Endothelial cell (in vitro differentiated cells): ENCODE results near the gene OR2G6. TPM values are rescaled to one million over a fixed set of nuclear protein-coding genes. Genes with fewer than 3 reads are reported as not detected.
"Not testable (repeated sequence)": the region's sequence is repeated elsewhere in the genome, so short reads cannot be mapped to it uniquely, and the experiment has no call there.

Experiments used
- DNase-seq: peaks from one replicate; pipeline ENCODE4 v3.0.0; 2021; ENCODE audit warnings: low spot score
- H3K27ac Mint-ChIP-seq: one replicate; pipeline ENCODE4 v1.8.0; 2021; ENCODE audit warnings: mixed read lengths, inconsistent platforms; ENCODE audit not compliant: unreplicated experiment
- H3K27me3 Mint-ChIP-seq: one replicate; pipeline ENCODE4 v1.8.0; 2021; ENCODE audit warnings: mild to moderate bottlenecking, moderate library complexity, mixed read lengths, inconsistent platforms; ENCODE audit not compliant: unreplicated experiment
- H3K36me3 Mint-ChIP-seq: one replicate; pipeline ENCODE4 v1.8.0; 2021; ENCODE audit warnings: mild to moderate bottlenecking, low read depth, mixed read lengths, inconsistent platforms; ENCODE audit not compliant: unreplicated experiment
- H3K4me1 Mint-ChIP-seq: one replicate; pipeline ENCODE4 v1.8.0; 2021; ENCODE audit warnings: mild to moderate bottlenecking, mixed read lengths, inconsistent platforms; ENCODE audit not compliant: unreplicated experiment
- H3K4me3 Mint-ChIP-seq: one replicate; pipeline ENCODE4 v1.8.0; 2021; ENCODE audit warnings: mild to moderate bottlenecking, mixed read lengths, inconsistent platforms; ENCODE audit not compliant: unreplicated experiment
- H3K9me3 Mint-ChIP-seq: one replicate; pipeline ENCODE4 v1.8.0; 2021; ENCODE audit warnings: mixed read lengths, inconsistent platforms; ENCODE audit not compliant: unreplicated experiment
- long read RNA-seq: library from polyadenylated mRNA; unstranded; transcript quantifications from one replicate; pipeline ENCODE4 v2.0.0, GENCODE V29; 2020; ENCODE audit not compliant: unreplicated experiment
- total RNA-seq: library from RNA; stranded (reverse); fragmentation: NEBNext Ultra II Directional; extraction: Animal tissue kit (Norgen Biotek cat#: 25700); gene quantifications from one replicate; pipeline ENCODE4 v1.2.1, GENCODE V29; 2021; ENCODE audit not compliant: unreplicated experiment
- TF ChIP-seq, protein P1 (sequence below): fragments of 200-600 bp; sonication (generic); IDR thresholded peaks from one replicate; pipeline ENCODE4 v1.5.0; 2021; ENCODE audit warnings: antibody characterized with exemption; ENCODE audit not compliant: unreplicated experiment

Gene OR2G6
- total RNA-seq: not detected
- long read RNA-seq: 0 reads

DNA sequence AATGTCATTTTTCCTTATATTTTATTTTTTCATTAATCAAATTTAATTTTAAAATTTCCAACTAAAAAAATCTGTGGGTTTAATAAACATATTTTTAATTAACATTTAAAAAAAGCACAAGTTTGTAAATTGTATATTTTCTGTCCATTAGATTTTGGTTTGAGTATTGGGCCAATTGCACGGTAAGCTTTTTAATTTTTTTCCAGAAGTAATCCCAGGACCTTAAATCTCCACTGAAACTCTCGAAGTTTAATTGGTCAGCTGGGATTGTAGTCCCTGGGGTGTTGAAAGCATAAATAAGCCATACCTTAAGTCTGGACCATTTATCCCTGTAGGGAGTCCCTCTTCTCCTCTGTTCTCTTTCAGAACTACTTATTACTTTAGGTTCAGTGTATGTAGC, at the start of gene OR2G6:
Gene OR2G6, plus strand, starts transcription at position 301 of the 400 bp plus-strand sequence. CDS start 13,574 bp downstream, outside the sequence.
- H3K4me1 Mint-ChIP-seq, H3K9me3 Mint-ChIP-seq, H3K36me3 Mint-ChIP-seq, H3K27ac Mint-ChIP-seq, H3K4me3 Mint-ChIP-seq, H3K27me3 Mint-ChIP-seq, DNase-seq: not testable (repeated sequence)

DNA sequence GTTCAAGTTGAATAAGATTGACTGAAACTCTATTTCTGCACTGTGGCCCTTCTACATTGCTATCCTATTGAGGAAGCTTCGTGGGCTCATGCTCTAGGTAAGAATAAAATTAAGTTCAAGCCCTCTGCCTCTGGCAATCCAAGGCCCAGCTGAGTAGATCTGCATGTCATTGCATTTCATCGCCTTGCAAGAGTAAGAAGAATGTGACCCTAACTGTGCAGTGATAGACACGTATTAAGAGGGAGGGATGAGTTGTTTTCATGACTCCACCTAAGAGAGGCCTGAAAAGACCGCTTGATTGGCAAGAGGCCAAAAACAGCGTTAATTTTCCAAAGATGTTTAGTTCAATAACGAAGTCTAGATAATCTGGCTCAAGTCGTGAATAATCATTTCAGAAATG, 48.8 kb upstream of the OR2G6 start:
- H3K4me3 Mint-ChIP-seq, H3K36me3 Mint-ChIP-seq, H3K4me1 Mint-ChIP-seq, H3K27ac Mint-ChIP-seq, H3K27me3 Mint-ChIP-seq, DNase-seq, H3K9me3 Mint-ChIP-seq: not testable (repeated sequence)

DNA sequence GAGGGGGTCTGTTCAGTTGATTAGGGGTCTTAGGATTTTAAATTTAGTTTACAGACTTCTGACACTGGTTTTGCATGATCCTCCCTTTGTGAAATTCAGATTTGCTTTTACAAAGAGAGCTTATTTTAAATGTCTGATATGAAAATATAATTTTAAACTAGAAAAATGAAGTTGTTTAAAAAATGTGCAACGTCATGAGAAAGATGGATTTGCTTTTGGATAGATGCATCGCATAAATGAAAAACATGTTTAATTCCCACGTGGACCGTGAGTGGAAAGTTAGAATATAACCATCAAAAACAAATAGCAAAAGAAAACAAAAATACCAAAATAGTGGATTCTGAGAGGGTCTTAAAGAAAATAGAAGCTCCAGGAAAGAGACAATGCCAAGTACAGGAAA, 36.7 kb upstream of the OR2G6 start:
- TF ChIP-seq, protein P1, sequence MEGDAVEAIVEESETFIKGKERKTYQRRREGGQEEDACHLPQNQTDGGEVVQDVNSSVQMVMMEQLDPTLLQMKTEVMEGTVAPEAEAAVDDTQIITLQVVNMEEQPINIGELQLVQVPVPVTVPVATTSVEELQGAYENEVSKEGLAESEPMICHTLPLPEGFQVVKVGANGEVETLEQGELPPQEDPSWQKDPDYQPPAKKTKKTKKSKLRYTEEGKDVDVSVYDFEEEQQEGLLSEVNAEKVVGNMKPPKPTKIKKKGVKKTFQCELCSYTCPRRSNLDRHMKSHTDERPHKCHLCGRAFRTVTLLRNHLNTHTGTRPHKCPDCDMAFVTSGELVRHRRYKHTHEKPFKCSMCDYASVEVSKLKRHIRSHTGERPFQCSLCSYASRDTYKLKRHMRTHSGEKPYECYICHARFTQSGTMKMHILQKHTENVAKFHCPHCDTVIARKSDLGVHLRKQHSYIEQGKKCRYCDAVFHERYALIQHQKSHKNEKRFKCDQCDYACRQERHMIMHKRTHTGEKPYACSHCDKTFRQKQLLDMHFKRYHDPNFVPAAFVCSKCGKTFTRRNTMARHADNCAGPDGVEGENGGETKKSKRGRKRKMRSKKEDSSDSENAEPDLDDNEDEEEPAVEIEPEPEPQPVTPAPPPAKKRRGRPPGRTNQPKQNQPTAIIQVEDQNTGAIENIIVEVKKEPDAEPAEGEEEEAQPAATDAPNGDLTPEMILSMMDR: no peak
- no peak overlapping the region for H3K4me3 Mint-ChIP-seq
- no peak for DNase-seq
- H3K36me3 Mint-ChIP-seq: no peaks in the 10 kb centered on the region
- no peak overlapping the region for H3K27ac Mint-ChIP-seq
- no peaks in the 10 kb centered on the region for H3K4me1 Mint-ChIP-seq
- H3K27me3 Mint-ChIP-seq: peaks cover 2% of the 10 kb centered on the region
- peaks cover 20% of the 10 kb centered on the region for H3K9me3 Mint-ChIP-seq

DNA sequence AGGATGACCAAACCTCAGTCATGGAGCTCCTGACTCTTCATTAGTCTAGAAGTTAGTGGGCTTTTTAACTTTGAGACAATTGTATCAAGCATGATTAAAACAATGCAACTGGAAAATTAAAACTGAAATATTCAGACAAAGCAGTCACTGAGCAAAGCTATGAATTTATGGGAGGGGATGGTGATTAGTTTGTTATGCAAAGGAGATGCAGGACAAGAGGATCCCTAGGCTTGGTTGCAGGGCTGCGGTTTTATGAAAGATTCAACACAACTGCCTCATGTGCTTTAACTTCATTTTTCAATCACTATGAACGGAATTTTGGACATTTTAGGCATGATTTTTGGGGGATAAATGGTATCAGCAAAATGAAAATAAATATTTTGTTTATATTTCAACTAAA, 35.8 kb upstream of the OR2G6 start:
- H3K27ac Mint-ChIP-seq, H3K27me3 Mint-ChIP-seq: not testable (repeated sequence)

DNA sequence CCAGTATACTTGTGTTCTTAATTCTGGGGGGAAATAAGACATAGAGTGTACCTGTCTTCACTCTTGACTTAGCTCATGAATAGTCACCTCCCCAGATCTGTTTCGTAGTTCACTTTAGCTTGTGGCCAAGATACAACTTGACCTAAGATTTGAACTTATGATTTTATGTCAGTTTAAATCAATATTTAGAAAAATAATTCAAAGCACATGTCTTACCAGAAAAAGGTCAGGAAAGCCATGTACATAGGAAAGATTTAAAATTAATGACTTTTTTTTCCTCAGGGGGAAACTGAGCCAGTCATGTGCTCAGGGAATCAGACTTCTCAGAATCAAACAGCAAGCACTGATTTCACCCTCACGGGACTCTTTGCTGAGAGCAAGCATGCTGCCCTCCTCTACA, 34.8 kb upstream of the OR2G6 start, which contains the start of gene OR2T3:
Gene OR2T3, plus strand, starts transcription at position 301 of the 400 bp plus-strand sequence. Its CDS starts 0 bp downstream, at position 301.
- DNase-seq, H3K4me3 Mint-ChIP-seq, H3K4me1 Mint-ChIP-seq, H3K36me3 Mint-ChIP-seq, H3K27ac Mint-ChIP-seq, H3K27me3 Mint-ChIP-seq: not testable (repeated sequence)
- H3K9me3 Mint-ChIP-seq: peaks cover 17% of the 10 kb centered on the region

More for the DNA sequence above, 35.8 kb upstream of the OR2G6 start:
- H3K36me3 Mint-ChIP-seq, DNase-seq, H3K4me3 Mint-ChIP-seq, H3K4me1 Mint-ChIP-seq: not testable (repeated sequence)
- peaks cover 20% of the 10 kb centered on the region for H3K9me3 Mint-ChIP-seq

DNA sequence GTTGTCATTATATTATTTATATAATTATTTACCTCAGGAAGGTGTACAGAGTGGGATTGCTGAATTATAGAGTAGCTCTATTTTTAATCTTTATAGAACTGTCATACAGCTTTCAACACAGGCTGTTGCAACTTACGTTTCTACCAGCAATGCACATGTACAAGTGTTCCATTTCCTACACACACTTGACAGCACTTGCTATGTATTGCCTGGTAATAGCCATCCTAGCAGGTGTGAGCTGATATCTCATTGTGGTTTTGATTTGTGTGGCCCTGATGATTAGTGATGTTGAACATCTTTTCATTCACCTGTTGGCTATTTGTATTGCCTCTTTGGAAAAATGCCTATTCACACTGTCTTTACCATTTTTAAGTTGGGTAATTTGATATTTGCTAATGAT, 32.2 kb upstream of the OR2G6 start:
- H3K9me3 Mint-ChIP-seq, H3K27me3 Mint-ChIP-seq, H3K36me3 Mint-ChIP-seq, H3K4me3 Mint-ChIP-seq, DNase-seq, H3K27ac Mint-ChIP-seq, H3K4me1 Mint-ChIP-seq: not testable (repeated sequence)

DNA sequence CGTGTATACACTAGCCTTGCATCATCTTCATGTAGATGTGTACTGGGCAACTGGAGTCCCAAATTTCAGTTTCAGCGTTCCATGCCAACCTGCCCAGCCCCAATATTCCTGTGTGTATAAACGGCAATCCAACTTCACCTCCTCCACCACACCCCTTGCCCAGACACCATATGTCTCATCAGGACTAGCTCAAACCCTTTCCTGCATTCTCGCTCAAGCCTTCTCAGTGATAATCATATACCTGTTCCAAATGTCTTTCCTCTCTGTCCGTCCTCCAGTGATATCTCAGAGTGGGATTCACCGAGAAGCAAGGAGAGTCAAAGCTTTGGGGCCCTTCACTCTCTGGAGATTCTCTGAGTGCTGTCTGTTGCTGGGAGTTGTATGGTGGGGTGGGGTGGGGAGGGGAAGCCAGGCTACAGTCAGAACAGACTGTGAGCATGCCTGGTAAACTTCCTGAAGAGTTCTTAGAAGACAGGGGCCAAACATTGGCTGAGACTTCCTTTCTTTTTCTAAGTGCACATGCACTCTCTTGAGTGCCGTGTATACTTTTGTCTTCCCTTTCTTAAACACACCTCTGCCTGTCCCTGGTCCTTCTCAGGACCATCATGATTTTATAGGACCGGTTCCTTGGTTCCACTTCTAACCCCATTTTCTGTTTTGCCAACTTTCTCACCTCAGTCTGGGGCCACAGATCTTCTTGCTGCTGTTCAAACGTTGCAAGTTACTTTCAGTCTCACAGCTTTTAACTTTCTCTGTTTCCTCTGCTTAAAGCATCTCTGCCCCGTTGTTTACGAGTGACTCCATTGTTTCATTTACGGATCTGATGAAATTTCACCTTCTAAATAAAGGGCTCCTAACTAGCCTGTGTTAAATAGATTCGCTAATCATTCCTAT, 25.9 kb upstream of the OR2G6 start:
- H3K36me3 Mint-ChIP-seq, H3K4me1 Mint-ChIP-seq, H3K27me3 Mint-ChIP-seq, DNase-seq, H3K9me3 Mint-ChIP-seq, H3K27ac Mint-ChIP-seq: not testable (repeated sequence)
- peak overlapping the region; percentile 33 for H3K4me3 Mint-ChIP-seq

DNA sequence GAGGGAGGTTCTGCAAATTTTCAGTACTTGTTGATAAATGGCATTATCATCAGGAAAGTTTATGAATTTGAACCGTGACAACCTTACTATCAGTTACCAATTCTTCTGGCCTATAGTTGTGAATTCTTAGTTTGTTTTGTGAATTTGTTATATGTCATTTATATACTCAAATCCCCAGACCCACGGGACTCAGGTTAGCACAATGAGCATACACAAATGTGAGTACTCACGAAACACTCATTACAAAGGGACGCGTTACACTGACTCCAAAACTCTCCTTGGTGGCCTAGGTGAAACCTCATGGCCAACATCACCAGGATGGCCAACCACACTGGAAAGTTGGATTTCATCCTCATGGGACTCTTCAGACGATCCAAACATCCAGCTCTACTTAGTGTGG, 19.6 kb upstream of the OR2G6 start, which contains the start of gene OR2T5:
Gene OR2T5, plus strand, starts transcription at position 301 of the 400 bp plus-strand sequence. Its CDS starts 0 bp downstream, at position 301.
- not testable (repeated sequence) for H3K36me3 Mint-ChIP-seq, H3K4me3 Mint-ChIP-seq, H3K4me1 Mint-ChIP-seq, DNase-seq, H3K9me3 Mint-ChIP-seq, H3K27me3 Mint-ChIP-seq, H3K27ac Mint-ChIP-seq

DNA sequence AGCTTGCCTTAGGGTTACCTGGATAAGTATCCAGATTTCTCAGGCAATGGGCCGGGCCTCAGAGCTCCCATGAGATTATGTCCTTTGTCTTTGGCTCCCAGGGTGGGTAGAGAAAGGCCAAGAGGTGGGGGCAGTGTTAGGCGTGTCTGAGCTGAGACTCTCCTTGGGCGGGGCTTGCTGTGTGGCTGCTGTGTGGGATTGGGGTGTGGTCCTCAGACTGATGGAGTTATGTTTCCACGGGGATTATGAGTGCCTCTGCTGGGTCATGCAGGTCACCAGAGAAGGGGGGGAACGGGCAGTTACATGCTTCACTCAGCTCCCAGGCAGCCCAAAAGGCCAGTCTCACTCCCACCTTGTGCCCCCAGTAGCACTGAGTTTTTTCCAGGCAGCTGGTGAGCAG, 11.2 kb upstream of the OR2G6 start:
- H3K4me1 Mint-ChIP-seq, H3K4me3 Mint-ChIP-seq, H3K27me3 Mint-ChIP-seq, H3K9me3 Mint-ChIP-seq, DNase-seq, H3K27ac Mint-ChIP-seq, H3K36me3 Mint-ChIP-seq: not testable (repeated sequence)

DNA sequence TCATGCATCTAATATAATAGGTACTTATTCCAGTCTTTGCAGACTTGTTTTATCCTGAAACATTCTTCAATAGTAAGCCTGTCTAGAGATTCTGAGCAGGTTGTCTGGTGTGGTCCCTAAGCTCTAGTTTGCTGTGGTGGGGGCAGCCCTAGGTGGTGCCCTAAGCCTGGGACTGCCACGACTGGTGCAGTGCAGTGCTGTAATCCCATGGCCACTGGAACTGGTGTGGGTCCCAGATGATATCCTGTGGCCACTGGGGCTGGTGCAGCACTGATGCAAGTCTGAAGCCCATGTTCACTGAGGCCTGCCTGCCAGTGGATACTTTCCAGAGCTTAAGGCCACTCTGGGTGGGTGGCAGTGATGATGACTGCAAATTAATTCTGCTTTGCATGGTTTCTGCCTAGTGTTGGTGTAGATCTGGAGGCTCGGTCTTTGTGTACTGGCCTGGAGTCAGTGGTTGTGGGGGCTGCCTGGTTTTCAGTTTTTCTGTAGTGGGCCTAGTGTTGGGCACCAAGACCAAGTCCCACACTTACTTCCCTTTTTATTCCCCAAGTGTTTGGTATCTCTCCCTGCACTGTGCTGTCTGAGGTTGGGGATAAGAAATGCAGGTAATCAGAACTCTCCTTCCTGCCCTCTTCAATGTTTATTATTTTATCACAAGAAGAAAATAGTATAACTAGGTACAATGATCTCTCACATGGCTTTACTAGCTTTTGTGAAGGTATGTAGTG, 7.4 kb upstream of the OR2G6 start:
- H3K36me3 Mint-ChIP-seq, DNase-seq, H3K4me3 Mint-ChIP-seq, H3K27me3 Mint-ChIP-seq, H3K27ac Mint-ChIP-seq, H3K9me3 Mint-ChIP-seq, H3K4me1 Mint-ChIP-seq: not testable (repeated sequence)

DNA sequence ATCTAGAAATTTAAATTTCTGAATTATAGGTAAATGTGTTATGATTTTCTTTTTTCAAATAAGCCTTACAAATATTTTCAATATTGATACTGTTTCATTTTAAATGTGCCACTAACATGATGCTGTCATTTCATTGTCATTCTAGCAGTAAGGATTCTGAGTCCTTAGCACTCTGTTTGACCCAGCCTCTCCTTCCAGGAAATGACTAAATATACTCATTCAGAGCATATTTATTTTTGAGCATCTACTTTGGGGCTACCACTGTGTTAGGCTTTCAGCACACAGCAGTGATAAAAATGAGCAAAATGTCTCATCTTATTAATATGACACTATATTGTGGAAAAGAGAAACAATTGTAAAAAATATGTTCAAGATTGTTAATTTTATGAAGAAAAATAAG, 2.3 kb downstream of the OR2G6 start:
- H3K9me3 Mint-ChIP-seq, H3K27ac Mint-ChIP-seq: not testable (repeated sequence)

More for the DNA sequence above, 2.3 kb downstream of the OR2G6 start:
- H3K4me3 Mint-ChIP-seq, H3K4me1 Mint-ChIP-seq, H3K27me3 Mint-ChIP-seq, H3K36me3 Mint-ChIP-seq, DNase-seq: not testable (repeated sequence)
